HepG2 (cell line): ENCODE results near the gene U2AF1L4. TPM values are rescaled to one million over a fixed set of nuclear protein-coding genes. Genes with fewer than 3 reads are reported as not detected.

ENCODE experiments used
- HDAC2 ChIP-seq: sonication (generic); formaldehyde crosslinking; IDR thresholded peaks from 2 replicates; pipeline ENCODE4 v1.4.0; 2020; ENCODE audit warnings: missing genetic modification reagents
- HNRNPL ChIP-seq: fragments of 200-400 bp; formaldehyde crosslinking; IDR thresholded peaks from 2 replicates; pipeline ENCODE4 v1.6.1; 2017; ENCODE audit warnings: mild to moderate bottlenecking, low read depth, low read length
- KDM2A ChIP-seq: sonication (generic); formaldehyde crosslinking; IDR thresholded peaks from 2 replicates; pipeline ENCODE4 v1.4.0; 2020; ENCODE audit warnings: low read depth, missing genetic modification reagents, borderline replicate concordance
- KDM6A ChIP-seq: IDR thresholded peaks from 2 replicates; pipeline ENCODE4 v1.6.1; 2016; ENCODE audit warnings: low read depth
- PAWR ChIP-seq: sonication (generic); formaldehyde crosslinking; IDR thresholded peaks from 2 replicates; pipeline ENCODE4 v1.4.0; 2020; ENCODE audit warnings: missing genetic modification reagents, mild to moderate bottlenecking, borderline replicate concordance
- PITX1 ChIP-seq: sonication (generic); formaldehyde crosslinking; IDR thresholded peaks from 2 replicates; pipeline ENCODE4 v1.5.1; 2020; ENCODE audit warnings: mild to moderate bottlenecking, missing genetic modification reagents
- TSC22D2 ChIP-seq: sonication (generic); formaldehyde crosslinking; IDR thresholded peaks from 2 replicates; pipeline ENCODE4 v1.5.1; 2020; ENCODE audit warnings: missing genetic modification reagents, mild to moderate bottlenecking, borderline replicate concordance
- ZNF138 ChIP-seq: sonication (generic); formaldehyde crosslinking; IDR thresholded peaks from 2 replicates; pipeline ENCODE4 v1.5.0; 2020; ENCODE audit warnings: mild to moderate bottlenecking, low read depth, missing genetic modification reagents
- ZNF143 ChIP-seq: sonication (generic); formaldehyde crosslinking; IDR thresholded peaks from 2 replicates; pipeline ENCODE4 v1.4.0; 2020; ENCODE audit warnings: missing genetic modification reagents
- ZNF441 ChIP-seq: sonication (generic); formaldehyde crosslinking; IDR thresholded peaks from 2 replicates; pipeline ENCODE4 v1.7.0; 2021; ENCODE audit warnings: missing genetic modification reagents, borderline replicate concordance
- ZNF446 ChIP-seq: sonication (generic); formaldehyde crosslinking; IDR thresholded peaks from 2 replicates; pipeline ENCODE4 v1.5.0; 2020; ENCODE audit warnings: mild to moderate bottlenecking, missing genetic modification reagents
- ZNF460 ChIP-seq: sonication (generic); formaldehyde crosslinking; IDR thresholded peaks from 2 replicates; pipeline ENCODE4 v1.5.1; 2020; ENCODE audit warnings: missing genetic modification reagents, mild to moderate bottlenecking, borderline replicate concordance
- ZNF510 ChIP-seq: sonication (generic); formaldehyde crosslinking; IDR thresholded peaks from 2 replicates; pipeline ENCODE4 v1.4.0; 2020; ENCODE audit warnings: low read depth, mild to moderate bottlenecking, missing genetic modification reagents
- ZNF556 ChIP-seq: sonication (generic); formaldehyde crosslinking; IDR thresholded peaks from 2 replicates; pipeline ENCODE4 v1.4.0; 2020; ENCODE audit warnings: mild to moderate bottlenecking, missing genetic modification reagents, borderline replicate concordance
- ZNF83 ChIP-seq: sonication (generic); formaldehyde crosslinking; IDR thresholded peaks from 2 replicates; pipeline ENCODE4 v1.4.0; 2020; ENCODE audit warnings: missing genetic modification reagents, mild to moderate bottlenecking, borderline replicate concordance
- polyA plus RNA-seq, 8 experiments: library from polyadenylated mRNA; depleted of rRNA in 3 of 8; stranded (reverse) in 7 of 8; unstranded in 1 of 8; fragments of >200 nt; fragmentation: Illumina TruSeq in 4 of 8; extraction: Trizol in 4 of 8; gene quantifications; 2 replicates each; pipeline versions ENCODE4 v1.2.1 to v1.2.3, GENCODE V29; 2011 to 2016; ENCODE audit warnings: low read depth in 4 of 8, missing spikeins in 1 of 8, mixed read lengths in 1 of 8; ENCODE audit not compliant: insufficient read depth in 1 of 8
- total RNA-seq, 5 experiments: library from RNA; depleted of rRNA; stranded (reverse); fragments of >200 nt; fragmentation: Illumina TruSeq; extraction: Trizol; gene quantifications; 2 replicates each; pipeline ENCODE4 v1.2.3, GENCODE V29; 2016; ENCODE audit warnings: low read depth in 1 of 5
- TF ChIP-seq, protein P1 (sequence below): IDR thresholded peaks from 2 replicates; pipeline ENCODE4 v1.6.1; 2016
- TF ChIP-seq, protein P2 (sequence below): sonication (generic); formaldehyde crosslinking; conservative IDR thresholded peaks from 2 replicates; pipeline ENCODE4 v1.5.0; 2020; ENCODE audit warnings: missing genetic modification reagents
- TF ChIP-seq, protein P3 (sequence below): sonication (generic); formaldehyde crosslinking; IDR thresholded peaks from 2 replicates; pipeline ENCODE4 v1.5.0; 2020; ENCODE audit warnings: missing genetic modification reagents
- TF ChIP-seq, protein P4 (sequence below): sonication (generic); formaldehyde crosslinking; IDR thresholded peaks from 2 replicates; pipeline ENCODE4 v1.5.0; 2020; ENCODE audit warnings: mild to moderate bottlenecking, missing genetic modification reagents, borderline replicate concordance
- TF ChIP-seq, protein P5 (sequence below), 2 experiments: sonication (generic) in 1 of 2; formaldehyde crosslinking in 1 of 2; IDR thresholded peaks; 2 replicates each; pipeline versions ENCODE4 v1.5.1 to v1.6.1; 2011 to 2020; ENCODE audit warnings: borderline replicate concordance in 1 of 2, low read depth in 1 of 2, low read length in 1 of 2, mild to moderate bottlenecking in 1 of 2, missing genetic modification reagents in 1 of 2, moderate library complexity in 1 of 2

The U2AF1L4 gene
- total and polyA plus RNA-seq, 2 of the 13 experiments (the other 11 are each of a cell fraction or from before 2014, with no cell fraction given): 7.9 to 15.4 TPM

DNA sequence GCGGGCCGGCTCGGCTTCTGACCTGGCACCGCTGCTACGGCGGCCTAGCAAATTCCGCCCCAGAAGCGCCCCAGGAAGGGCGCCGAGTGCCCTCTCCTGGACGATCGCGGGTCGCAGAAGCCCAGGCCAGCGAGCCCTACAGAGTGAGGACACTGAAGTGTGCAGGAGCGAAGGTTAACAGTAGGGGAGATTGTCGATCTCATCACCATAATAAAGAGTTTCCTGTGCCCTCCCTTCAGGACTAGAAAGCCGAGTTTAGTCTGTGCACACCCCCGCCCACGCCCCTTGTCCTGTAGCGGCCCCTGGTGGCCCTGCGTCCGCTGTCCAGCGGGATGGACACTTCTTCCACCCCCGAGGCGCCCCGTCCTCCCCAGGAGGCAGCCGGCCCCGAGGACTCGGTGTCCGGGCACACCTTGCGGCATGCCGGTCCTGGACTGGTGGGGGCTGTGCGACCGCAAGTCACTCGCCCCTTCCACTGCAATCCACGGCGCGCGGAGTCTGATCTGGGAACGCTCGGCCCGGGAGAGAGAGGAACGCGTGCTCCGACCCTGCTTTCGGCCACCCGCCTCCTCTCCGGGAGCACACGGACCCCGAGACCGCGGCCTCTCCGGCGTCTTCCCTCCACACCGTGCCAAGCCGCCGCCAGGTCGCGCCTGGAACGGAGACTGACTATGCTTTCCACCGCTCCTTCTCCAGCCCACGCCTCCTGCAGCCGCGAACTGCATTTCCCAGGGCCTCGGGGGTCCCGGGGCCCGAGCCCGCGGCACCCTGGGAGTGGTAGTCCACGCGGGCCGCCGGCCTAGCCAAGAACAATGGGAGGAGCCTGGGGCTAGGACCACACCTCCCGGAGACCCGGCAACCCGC lies 28.2 kb downstream of the U2AF1L4 start (continued):
- no peak for TF ChIP-seq ZNF556 (CRISPR knock-in tag)
- TF ChIP-seq TSC22D2 (CRISPR knock-in tag): no peak
- no peak for TF ChIP-seq KDM6A (CRISPR knock-in tag)
- no peak for TF ChIP-seq HNRNPL
- TF ChIP-seq, protein P1, sequence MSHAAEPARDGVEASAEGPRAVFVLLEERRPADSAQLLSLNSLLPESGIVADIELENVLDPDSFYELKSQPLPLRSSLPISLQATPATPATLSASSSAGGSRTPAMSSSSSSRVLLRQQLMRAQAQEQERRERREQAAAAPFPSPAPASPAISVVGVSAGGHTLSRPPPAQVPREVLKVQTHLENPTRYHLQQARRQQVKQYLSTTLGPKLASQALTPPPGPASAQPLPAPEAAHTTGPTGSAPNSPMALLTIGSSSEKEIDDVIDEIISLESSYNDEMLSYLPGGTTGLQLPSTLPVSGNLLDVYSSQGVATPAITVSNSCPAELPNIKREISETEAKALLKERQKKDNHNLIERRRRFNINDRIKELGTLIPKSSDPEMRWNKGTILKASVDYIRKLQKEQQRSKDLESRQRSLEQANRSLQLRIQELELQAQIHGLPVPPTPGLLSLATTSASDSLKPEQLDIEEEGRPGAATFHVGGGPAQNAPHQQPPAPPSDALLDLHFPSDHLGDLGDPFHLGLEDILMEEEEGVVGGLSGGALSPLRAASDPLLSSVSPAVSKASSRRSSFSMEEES: 0 out of 2 replicates have a peak, but pooled peaks have one; percentile 15
- TF ChIP-seq, protein P2, sequence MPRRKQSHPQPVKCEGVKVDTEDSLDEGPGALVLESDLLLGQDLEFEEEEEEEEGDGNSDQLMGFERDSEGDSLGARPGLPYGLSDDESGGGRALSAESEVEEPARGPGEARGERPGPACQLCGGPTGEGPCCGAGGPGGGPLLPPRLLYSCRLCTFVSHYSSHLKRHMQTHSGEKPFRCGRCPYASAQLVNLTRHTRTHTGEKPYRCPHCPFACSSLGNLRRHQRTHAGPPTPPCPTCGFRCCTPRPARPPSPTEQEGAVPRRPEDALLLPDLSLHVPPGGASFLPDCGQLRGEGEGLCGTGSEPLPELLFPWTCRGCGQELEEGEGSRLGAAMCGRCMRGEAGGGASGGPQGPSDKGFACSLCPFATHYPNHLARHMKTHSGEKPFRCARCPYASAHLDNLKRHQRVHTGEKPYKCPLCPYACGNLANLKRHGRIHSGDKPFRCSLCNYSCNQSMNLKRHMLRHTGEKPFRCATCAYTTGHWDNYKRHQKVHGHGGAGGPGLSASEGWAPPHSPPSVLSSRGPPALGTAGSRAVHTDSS (CRISPR knock-in tag): no peak
- 0 out of 2 replicates have a peak, but pooled peaks have one; percentile 11 for TF ChIP-seq ZNF138 (CRISPR knock-in tag)
- TF ChIP-seq ZNF510: peak; percentile 22; the same call in 1 of the 2 replicates
- 0 out of 2 replicates have a peak, but pooled peaks have one; percentile 55 for TF ChIP-seq PAWR (CRISPR knock-in tag)
- TF ChIP-seq ZNF446 (CRISPR knock-in tag): no peak; the same call in 1 of the 2 replicates
- peak; percentile 96 for TF ChIP-seq ZNF441 (CRISPR knock-in tag)
- TF ChIP-seq HDAC2 (CRISPR knock-in tag): no peak; the same call in none of the 2 replicates
- peak; percentile 95 for TF ChIP-seq ZNF143
- no peak; the same call in 1 of the 2 replicates for TF ChIP-seq KDM2A (CRISPR knock-in tag)
- TF ChIP-seq ZNF83: no peak
- TF ChIP-seq, protein P3, sequence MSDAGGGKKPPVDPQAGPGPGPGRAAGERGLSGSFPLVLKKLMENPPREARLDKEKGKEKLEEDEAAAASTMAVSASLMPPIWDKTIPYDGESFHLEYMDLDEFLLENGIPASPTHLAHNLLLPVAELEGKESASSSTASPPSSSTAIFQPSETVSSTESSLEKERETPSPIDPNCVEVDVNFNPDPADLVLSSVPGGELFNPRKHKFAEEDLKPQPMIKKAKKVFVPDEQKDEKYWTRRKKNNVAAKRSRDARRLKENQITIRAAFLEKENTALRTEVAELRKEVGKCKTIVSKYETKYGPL (CRISPR knock-in tag): no peak
- no peak for TF ChIP-seq ZNF460 (CRISPR knock-in tag)
- no peak; the same call in 1 of the 2 replicates for TF ChIP-seq PITX1 (CRISPR knock-in tag)
- TF ChIP-seq, protein P4, sequence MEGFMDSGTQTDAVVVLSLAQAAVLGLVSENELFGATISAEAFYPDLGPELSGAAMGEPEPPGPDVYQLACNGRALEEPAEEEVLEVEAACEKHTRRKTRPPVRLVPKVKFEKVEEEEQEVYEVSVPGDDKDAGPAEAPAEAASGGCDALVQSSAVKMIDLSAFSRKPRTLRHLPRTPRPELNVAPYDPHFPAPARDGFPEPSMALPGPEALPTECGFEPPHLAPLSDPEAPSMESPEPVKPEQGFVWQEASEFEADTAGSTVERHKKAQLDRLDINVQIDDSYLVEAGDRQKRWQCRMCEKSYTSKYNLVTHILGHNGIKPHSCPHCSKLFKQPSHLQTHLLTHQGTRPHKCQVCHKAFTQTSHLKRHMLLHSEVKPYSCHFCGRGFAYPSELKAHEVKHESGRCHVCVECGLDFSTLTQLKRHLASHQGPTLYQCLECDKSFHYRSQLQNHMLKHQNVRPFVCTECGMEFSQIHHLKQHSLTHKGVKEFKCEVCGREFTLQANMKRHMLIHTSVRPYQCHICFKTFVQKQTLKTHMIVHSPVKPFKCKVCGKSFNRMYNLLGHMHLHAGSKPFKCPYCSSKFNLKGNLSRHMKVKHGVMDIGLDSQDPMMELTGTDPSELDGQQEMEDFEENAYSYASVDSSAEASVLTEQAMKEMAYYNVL: peak; percentile 57
- TF ChIP-seq, protein P5, sequence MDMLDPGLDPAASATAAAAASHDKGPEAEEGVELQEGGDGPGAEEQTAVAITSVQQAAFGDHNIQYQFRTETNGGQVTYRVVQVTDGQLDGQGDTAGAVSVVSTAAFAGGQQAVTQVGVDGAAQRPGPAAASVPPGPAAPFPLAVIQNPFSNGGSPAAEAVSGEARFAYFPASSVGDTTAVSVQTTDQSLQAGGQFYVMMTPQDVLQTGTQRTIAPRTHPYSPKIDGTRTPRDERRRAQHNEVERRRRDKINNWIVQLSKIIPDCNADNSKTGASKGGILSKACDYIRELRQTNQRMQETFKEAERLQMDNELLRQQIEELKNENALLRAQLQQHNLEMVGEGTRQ (IDR thresholded peaks at IDR 0.05; ENCODE audit: low read depth, low read length): no peak
- TF ChIP-seq, protein P5 (CRISPR knock-in tag; IDR thresholded peaks at IDR 0.05; ENCODE audit: borderline replicate concordance): 0 out of 2 replicates have a peak, but pooled peaks have one; percentile 35
